Measurements from ENCODE around the gene DNAH9. TPM values are rescaled to one million over a fixed set of nuclear protein-coding genes. Genes with fewer than 3 reads are reported as not detected.

The DNAH9 gene
- polyA plus RNA-seq, 2 of the 4 experiments (the other 2 are of a cell fraction), result 0.03 to 0.04 TPM

GRCh38 chr17:11736613-11737312 is 138.5 kb downstream of the DNAH9 start:
- WGBS (ENCODE audit: missing lambda C conversion rate), result 37% methylated on average over 15 of the region's 15 CpGs
- no peak for DNase-seq (ENCODE audit: low read depth in 1 of 2, low spot score in 1 of 2)
- Histone ChIP-seq H3K4me1 (no peaks in the 10 kb centered on the region), H3K27ac (no peak overlapping the region), H3K9me3 (peaks cover 7% of the 10 kb centered on the region; the same call in 1 of the 3 replicates), H3K4me3 (no peak overlapping the region), H3K4me2 (no peak overlapping the region)
- ChIA-PET POLR2A (no interaction called here), CTCF (no interaction called here)
- TF ChIP-seq NFE2L2 (conservative IDR thresholded peaks at IDR 0.05; ENCODE audit: low read length), result peak; percentile 32; the same call in 1 of the 2 replicates
- peak; percentile 78 for TF ChIP-seq MAFK (IDR thresholded peaks at IDR 0.05; ENCODE audit: partially characterized antibody)
- TF ChIP-seq USF2 (IDR thresholded peaks at IDR 0.05), result no peak
- FAIRE-seq, result no peak
- no peak for ATAC-seq

- no peak for FAIRE-seq
- no peak for ATAC-seq
- no peak overlapping the region for H3K4me3 ChIP-seq
- WGBS (ENCODE audit: missing lambda C conversion rate), result 47% methylated on average over 4 of the region's 5 CpGs
- ChIA-PET CTCF (no interaction called here), POLR2A (no interaction called here)
- DNase-seq (ENCODE audit: low read depth in 1 of 2, low spot score in 1 of 2), result no peak
- H3K9me3 ChIP-seq, result peaks cover 6% of the 10 kb centered on the region; the same call in 1 of the 3 replicates
- TF ChIP-seq HES2 (IDR thresholded peaks at IDR 0.05), result no peak
- no peak for TF ChIP-seq MAX (IDR thresholded peaks at IDR 0.05)
- TF ChIP-seq KDM1A (IDR thresholded peaks at IDR 0.05; ENCODE audit: low read depth), result no peak
- TF ChIP-seq TP53 (CRISPR knock-in tag; IDR thresholded peaks at IDR 0.05), result no peak
- no peak for TF ChIP-seq MAZ (IDR thresholded peaks at IDR 0.05; ENCODE audit: borderline replicate concordance, low read depth, low read length)
- no peak for TF ChIP-seq SREBF2 (IDR thresholded peaks at IDR 0.05)
- TF ChIP-seq CHD2 (IDR thresholded peaks at IDR 0.05; ENCODE audit: low read length, partially characterized antibody), result no peak
- TF ChIP-seq NR3C1 (IDR thresholded peaks at IDR 0.05), result no peak
- no peak for TF ChIP-seq ELK1 (IDR thresholded peaks at IDR 0.05; ENCODE audit: low read depth, low read length)
- H3K4me2 ChIP-seq, result no peak overlapping the region
- no peak overlapping the region for H3K27ac ChIP-seq
- H3K4me1 ChIP-seq, result no peaks in the 10 kb centered on the region
Measured at GRCh38 chr17:11737313-11737679, 139.0 kb downstream of the DNAH9 start.

- Histone ChIP-seq H3K4me1 (no peaks in the 10 kb centered on the region), H3K9me3 (0 out of 3 replicates have a peak, but pooled peaks cover 3% of the 10 kb centered on the region), H3K4me3 (no peak overlapping the region), H3K27ac (no peak overlapping the region), H3K4me2 (no peak overlapping the region)
- FAIRE-seq, result no peak
- no peak for DNase-seq (ENCODE audit: low read depth in 1 of 2, low spot score in 1 of 2)
- WGBS (ENCODE audit: missing lambda C conversion rate), result 33% methylated on average over 6 of the region's 6 CpGs
- ChIA-PET CTCF (no interaction called here), POLR2A (no interaction called here)
- ATAC-seq, result no peak
- TF ChIP-seq CEBPB (IDR thresholded peaks at IDR 0.05) (no peak), JUN (IDR thresholded peaks at IDR 0.05) (no peak), NR3C1 (IDR thresholded peaks at IDR 0.05) (no peak), HOXA7 (CRISPR knock-in tag; IDR thresholded peaks at IDR 0.05) (no peak), CBX8 (IDR thresholded peaks at IDR 0.05) (no peak), CTCF (IDR thresholded peaks at IDR 0.05) (no peak), PBX3 (IDR thresholded peaks at IDR 0.05) (no peak), HES2 (IDR thresholded peaks at IDR 0.05) (no peak), FOSL2 (IDR thresholded peaks at IDR 0.05) (no peak), FOSL2 (CRISPR knock-in tag; IDR thresholded peaks at IDR 0.05) (no peak), REST (IDR thresholded peaks at IDR 0.05) (no peak), ZC3H11A (IDR thresholded peaks at IDR 0.05) (no peak), GATA3 (IDR thresholded peaks at IDR 0.05; ENCODE audit: borderline replicate concordance) (no peak), RAD21 (conservative IDR thresholded peaks at IDR 0.05 in 1 of 2, IDR thresholded peaks at IDR 0.05 in 1 of 2) (no peak), USF2 (IDR thresholded peaks at IDR 0.05) (no peak)
Measured at GRCh38 chr17:11738151-11738550, 139.9 kb downstream of the DNAH9 start.
